Endodermal cell (in vitro differentiated cells): ENCODE data around the gene AARS2. TPM values are rescaled to one million over a fixed set of nuclear protein-coding genes. Genes with fewer than 3 reads are reported as not detected.
A peak's percentile ranks its signal among the peaks of the same experiment; 100 is the strongest.

Source experiments
- DNase-seq: peaks from one replicate; pipeline ENCODE4 v3.0.0-alpha.2; 2017
- H3K27ac ChIP-seq: 2 replicates; pipeline ENCODE4 v1.5.1; 2013; ENCODE audit warnings: mild to moderate bottlenecking, low read depth, low read length, moderate library complexity
- H3K27me3 ChIP-seq: 2 replicates; pipeline ENCODE4 v1.6.1; 2013; ENCODE audit warnings: mild to moderate bottlenecking, low read length, moderate library complexity; ENCODE audit not compliant: insufficient read depth, control insufficient read depth, poor library complexity, severe bottlenecking
- H3K36me3 ChIP-seq: 2 replicates; pipeline ENCODE4 v1.7.0; 2013; ENCODE audit warnings: mild to moderate bottlenecking, low read length, moderate library complexity; ENCODE audit not compliant: control insufficient read depth, insufficient read depth
- H3K4me1 ChIP-seq: one replicate; pipeline ENCODE4 v1.7.0; 2013; ENCODE audit warnings: low read length; ENCODE audit not compliant: control insufficient read depth, insufficient read depth
- H3K4me3 ChIP-seq: 2 replicates; pipeline ENCODE4 v1.5.1; 2013; ENCODE audit warnings: mild to moderate bottlenecking, low read length, moderate library complexity
- H3K9ac ChIP-seq: 2 replicates; pipeline ENCODE4 v1.6.1; 2013; ENCODE audit warnings: mild to moderate bottlenecking, low read length, moderate library complexity; ENCODE audit not compliant: poor library complexity, severe bottlenecking; ENCODE audit errors: extremely low read depth
- H3K9me3 ChIP-seq: 2 replicates; pipeline ENCODE4 v1.6.1; 2013; ENCODE audit warnings: mild to moderate bottlenecking, low read length, moderate library complexity; ENCODE audit not compliant: control insufficient read depth
- H3K27ac Mint-ChIP-seq: 2 replicates; pipeline ENCODE4 v1.8.0; 2020; ENCODE audit warnings: mixed read lengths
- H3K27me3 Mint-ChIP-seq: 2 replicates; pipeline ENCODE4 v1.8.0; 2021; ENCODE audit warnings: mild to moderate bottlenecking, mixed read lengths; ENCODE audit not compliant: insufficient read depth
- H3K36me3 Mint-ChIP-seq: 2 replicates; pipeline ENCODE4 v1.8.0; 2020; ENCODE audit warnings: low read depth, mixed read lengths
- H3K4me1 Mint-ChIP-seq: 2 replicates; pipeline ENCODE4 v1.8.0; 2020; ENCODE audit warnings: mixed read lengths
- H3K4me3 Mint-ChIP-seq: 2 replicates; pipeline ENCODE4 v1.8.0; 2020; ENCODE audit warnings: mild to moderate bottlenecking, moderate library complexity, mixed read lengths
- H3K9me3 Mint-ChIP-seq: 2 replicates; pipeline ENCODE4 v1.8.0; 2020; ENCODE audit warnings: mild to moderate bottlenecking, mixed read lengths
- CTCF ChIP-seq: fragments of 200-600 bp; sonication (generic); conservative IDR thresholded peaks from 2 replicates; pipeline ENCODE4 v1.5.0; 2021; ENCODE audit warnings: antibody characterized with exemption, mild to moderate bottlenecking
- WGBS, 2 experiments: methylation state at CpG; one replicate each; pipeline versions ENCODE4 v1.1.5 to v1.1.7; 2013; ENCODE audit warnings: missing lambda C conversion rate in 2 of 2, mixed read lengths in 1 of 2; ENCODE audit not compliant: insufficient coverage in 1 of 2, insufficient read length in 1 of 2; 5-methylcytosine and 5-hydroxymethylcytosine counted together
- total RNA-seq, 2 donors: library from RNA; stranded (reverse); fragmentation: NEBNext Ultra II Directional in 1 of 2; extraction: Animal tissue kit (Norgen Biotek cat#: 25700) in 1 of 2; gene quantifications; 2 replicates in 1 of 2; 3 replicates in 1 of 2; pipeline ENCODE4 v1.2.1, GENCODE V29; 2021

Gene AARS2
- total RNA-seq, 2 donors from 2014 or later: 22.9 to 24.7 TPM

- Histone ChIP-seq H3K4me3 (no peak overlapping the region), H3K9me3 (no peaks in the 10 kb centered on the region), H3K27me3 (peaks cover 95% of the 10 kb centered on the region), H3K9ac (no peak overlapping the region), H3K27ac (no peak overlapping the region), H3K4me1 (no peaks in the 10 kb centered on the region), H3K36me3 (no peaks in the 10 kb centered on the region)
- H3K27ac Mint-ChIP-seq: no peak overlapping the region
- no peak for TF ChIP-seq CTCF
- H3K9me3 Mint-ChIP-seq: no peaks in the 10 kb centered on the region
- no peak overlapping the region for H3K4me3 Mint-ChIP-seq
- 88 to 91% methylated on average over 6 to 7 of the region's 7 CpGs for WGBS, 2 experiments
- H3K4me1 Mint-ChIP-seq: no peaks in the 10 kb centered on the region
- peaks cover 87% of the 10 kb centered on the region for H3K27me3 Mint-ChIP-seq
- no peak for DNase-seq
- H3K36me3 Mint-ChIP-seq: peaks cover 2% of the 10 kb centered on the region
Measured at GRCh38 chr6:44277763-44278162, 35.4 kb downstream of the AARS2 start.

- Histone ChIP-seq H3K36me3 (no peaks in the 10 kb centered on the region), H3K4me3 (no peak overlapping the region), H3K4me1 (no peaks in the 10 kb centered on the region), H3K9me3 (no peaks in the 10 kb centered on the region), H3K27me3 (peaks cover 94% of the 10 kb centered on the region), H3K9ac (no peak overlapping the region), H3K27ac (peak overlapping the region; percentile 0)
- TF ChIP-seq CTCF: no peak
- DNase-seq: no peak
- Mint-ChIP-seq H3K9me3 (no peaks in the 10 kb centered on the region), H3K4me3 (no peak overlapping the region), H3K27ac (no peak overlapping the region), H3K27me3 (peaks cover 87% of the 10 kb centered on the region), H3K4me1 (no peaks in the 10 kb centered on the region), H3K36me3 (peaks cover 2% of the 10 kb centered on the region)
- 78 to 83% methylated on average over 12 to 23 of the region's 23 CpGs for WGBS, 2 experiments
Measured at GRCh38 chr6:44276667-44277640, 36.2 kb downstream of the AARS2 start.

GRCh38 chr6:44275749-44276648, 37.1 kb downstream of the AARS2 start:
- DNase-seq: peak; percentile 68
- Mint-ChIP-seq H3K36me3 (peaks cover 2% of the 10 kb centered on the region), H3K9me3 (no peaks in the 10 kb centered on the region), H3K4me3 (no peak overlapping the region), H3K4me1 (peaks cover 3% of the 10 kb centered on the region), H3K27ac (no peak overlapping the region), H3K27me3 (peaks cover 91% of the 10 kb centered on the region)
- no peaks in the 10 kb centered on the region for H3K36me3 ChIP-seq
- H3K4me3 ChIP-seq: no peak overlapping the region
- TF ChIP-seq CTCF: no peak
- H3K27me3 ChIP-seq: peaks cover 95% of the 10 kb centered on the region
- 31 to 40% methylated on average over 54 to 109 of the region's 109 CpGs for WGBS, 2 experiments
- no peak overlapping the region for H3K9ac ChIP-seq
- H3K9me3 ChIP-seq: no peaks in the 10 kb centered on the region
- peak overlapping the region; percentile 38 for H3K27ac ChIP-seq
- no peaks in the 10 kb centered on the region for H3K4me1 ChIP-seq
